Vagina (tissue), 2 donors: ENCODE data around the gene POC1A. TPM values are rescaled to one million over a fixed set of nuclear protein-coding genes. Genes with fewer than 3 reads are reported as not detected.

Source experiments
- DNase-seq, 2 donors: peaks; one replicate each; pipeline ENCODE4 v3.0.0-alpha.2; 2017; ENCODE audit errors: extremely low spot score in 2 of 2
- H3K27ac ChIP-seq: fragments of 200-600 bp; sonication (generic); one replicate; pipeline ENCODE4 v1.5.1; 2019
- H3K27me3 ChIP-seq: fragments of 200-600 bp; sonication (generic); one replicate; pipeline ENCODE4 v1.5.1; 2019
- H3K36me3 ChIP-seq, 2 donors: fragments of 200-600 bp; sonication (generic); one replicate each; pipeline ENCODE4 v1.5.1; 2017 to 2019
- H3K4me1 ChIP-seq: fragments of 200-600 bp; sonication (generic); one replicate; pipeline ENCODE4 v1.5.1; 2019
- H3K4me3 ChIP-seq, 2 donors: fragments of 200-600 bp; sonication (generic); 1 replicate in 1 of 2; 2 replicates in 1 of 2; pipeline ENCODE4 v1.5.1; 2016 to 2019
- H3K9me3 ChIP-seq: fragments of 200-600 bp; sonication (generic); one replicate; pipeline ENCODE4 v1.5.1; 2019
- POLR2A ChIP-seq, 2 donors: fragments of 450-650 bp; IDR thresholded peaks; one replicate each; pipeline ENCODE4 v1.6.1; 2017; ENCODE audit warnings: antibody characterized with exemption in 2 of 2, mild to moderate bottlenecking in 2 of 2, moderate library complexity in 2 of 2
- POLR2AphosphoS5 ChIP-seq, 2 donors: sonication (generic); formaldehyde crosslinking; IDR thresholded peaks; one replicate each; pipeline ENCODE4 v1.9.0; 2017; ENCODE audit warnings: antibody characterized with exemption in 2 of 2, mild to moderate bottlenecking in 2 of 2, low read depth in 1 of 2; ENCODE audit not compliant: insufficient read depth in 1 of 2
- intact Hi-C: fragments of 100-400 bp; cut with DNase I; formaldehyde crosslinking; loops from one replicate; pipeline ENCODE4 v1.15.1; 2023
- total RNA-seq: library from RNA; depleted of rRNA; stranded (reverse); fragments of >200 nt; gene quantifications from one replicate; pipeline ENCODE4 v1.2.3, GENCODE V29; 2016
- TF ChIP-seq, protein P1 (sequence below), 3 experiments: fragments of 450-650 bp in 2 of 3; fragments of 200-600 bp in 1 of 3; sonication (generic) in 1 of 3; IDR thresholded peaks; one replicate each; pipeline ENCODE4 v1.5.1; 2017 to 2019; ENCODE audit warnings: antibody characterized with exemption in 3 of 3, mild to moderate bottlenecking in 2 of 3, moderate library complexity in 2 of 3

POC1A gene
- total RNA-seq, 1 donor from 2014 or later = 0.74 TPM

DNA sequence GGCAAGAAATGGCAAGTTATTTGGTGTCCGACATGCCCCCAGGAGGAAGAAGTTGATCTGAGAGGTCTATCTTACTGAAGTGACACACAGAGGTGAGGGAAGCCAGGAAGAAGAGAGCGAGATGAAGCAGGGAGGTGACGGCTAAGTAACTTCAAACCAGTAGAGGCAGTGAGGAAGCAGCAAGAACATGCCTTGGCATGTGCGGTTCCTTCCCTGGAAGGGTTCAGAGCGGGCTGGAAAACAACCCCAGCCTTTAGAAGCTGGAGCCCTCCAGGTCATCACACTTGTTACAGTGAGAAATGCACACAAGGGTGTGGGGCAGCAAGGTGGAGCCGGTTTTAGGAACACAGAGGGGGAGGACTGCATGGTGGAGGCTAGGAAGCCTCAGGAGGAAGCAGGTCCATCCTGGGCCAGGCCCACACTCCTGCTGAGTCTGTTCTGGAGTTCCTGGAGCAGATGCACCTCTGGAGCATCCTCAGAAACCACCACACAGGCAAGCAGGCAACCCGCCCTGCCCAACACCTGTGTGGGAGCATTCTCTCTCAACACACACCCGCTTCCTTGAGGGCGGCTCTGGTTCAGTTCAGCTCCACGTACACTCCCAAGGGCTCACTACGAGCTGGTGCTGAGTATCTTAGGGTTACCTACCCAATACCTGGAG lies 47.1 kb downstream of the POC1A start:
- DNase-seq = no peak
- intact Hi-C loops = no loop called here

DNA sequence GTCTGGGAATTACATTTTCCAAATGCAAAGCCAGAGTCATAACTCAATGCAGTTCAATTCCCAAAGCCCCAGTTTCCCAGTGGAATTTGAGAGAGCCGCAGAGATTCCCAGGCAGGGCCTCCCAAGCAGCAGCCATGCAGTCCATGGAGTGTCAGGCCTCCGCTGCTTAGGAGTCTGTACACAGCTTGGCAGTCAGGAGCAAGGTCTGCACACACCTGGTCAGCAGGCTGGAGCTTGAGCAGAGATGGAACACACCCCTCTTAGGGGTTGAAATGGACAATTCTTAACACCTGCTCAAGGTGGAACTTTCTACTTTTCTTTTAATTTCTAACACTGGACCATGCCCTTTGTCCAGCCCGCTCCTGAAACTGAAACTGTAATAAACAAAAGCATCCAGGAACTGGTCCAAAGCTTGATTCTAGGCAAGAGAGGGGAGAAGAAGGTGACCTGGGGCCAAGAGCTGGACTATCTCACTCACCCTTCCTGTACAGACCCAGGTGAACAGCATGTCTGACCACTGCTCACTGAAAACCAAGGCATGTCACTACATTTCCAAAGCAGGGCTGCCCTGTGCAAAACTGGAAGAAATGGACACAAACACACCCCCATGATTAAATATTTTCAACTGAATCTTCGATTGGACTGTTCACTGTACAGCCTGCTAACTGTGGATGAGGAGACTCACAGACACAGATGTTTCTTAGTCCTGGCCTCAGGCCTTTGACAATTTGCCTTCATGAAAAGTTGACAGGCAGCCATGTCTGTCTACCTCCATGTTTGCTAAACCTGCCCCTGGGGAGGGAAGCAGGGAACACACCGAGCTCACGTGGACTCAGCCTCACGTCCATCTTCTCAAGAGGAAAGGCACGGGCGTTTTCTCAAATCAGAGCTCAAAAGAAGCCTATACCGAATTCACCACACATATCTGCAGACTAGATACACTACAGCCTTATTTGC lies 49.3 kb downstream of the POC1A start:
- intact Hi-C loops = no loop called here
- no peak for DNase-seq
- H3K27ac ChIP-seq = no peak overlapping the region
- TF ChIP-seq, protein P1, sequence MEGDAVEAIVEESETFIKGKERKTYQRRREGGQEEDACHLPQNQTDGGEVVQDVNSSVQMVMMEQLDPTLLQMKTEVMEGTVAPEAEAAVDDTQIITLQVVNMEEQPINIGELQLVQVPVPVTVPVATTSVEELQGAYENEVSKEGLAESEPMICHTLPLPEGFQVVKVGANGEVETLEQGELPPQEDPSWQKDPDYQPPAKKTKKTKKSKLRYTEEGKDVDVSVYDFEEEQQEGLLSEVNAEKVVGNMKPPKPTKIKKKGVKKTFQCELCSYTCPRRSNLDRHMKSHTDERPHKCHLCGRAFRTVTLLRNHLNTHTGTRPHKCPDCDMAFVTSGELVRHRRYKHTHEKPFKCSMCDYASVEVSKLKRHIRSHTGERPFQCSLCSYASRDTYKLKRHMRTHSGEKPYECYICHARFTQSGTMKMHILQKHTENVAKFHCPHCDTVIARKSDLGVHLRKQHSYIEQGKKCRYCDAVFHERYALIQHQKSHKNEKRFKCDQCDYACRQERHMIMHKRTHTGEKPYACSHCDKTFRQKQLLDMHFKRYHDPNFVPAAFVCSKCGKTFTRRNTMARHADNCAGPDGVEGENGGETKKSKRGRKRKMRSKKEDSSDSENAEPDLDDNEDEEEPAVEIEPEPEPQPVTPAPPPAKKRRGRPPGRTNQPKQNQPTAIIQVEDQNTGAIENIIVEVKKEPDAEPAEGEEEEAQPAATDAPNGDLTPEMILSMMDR (IDR thresholded peaks at IDR 0.05) = no peak
- TF ChIP-seq POLR2A (IDR thresholded peaks at IDR 0.05) = no peak
- no peak for TF ChIP-seq POLR2AphosphoS5 (IDR thresholded peaks at IDR 0.05; ENCODE audit: insufficient read depth in 1 of 2, low read depth in 1 of 2)
- peaks cover 21% of the 10 kb centered on the region for H3K4me1 ChIP-seq
- no peaks in the 10 kb centered on the region for H3K27me3 ChIP-seq
- no peak overlapping the region for H3K4me3 ChIP-seq
- H3K9me3 ChIP-seq = no peaks in the 10 kb centered on the region
- no peaks in the 10 kb centered on the region for H3K36me3 ChIP-seq

More for the DNA sequence above, 47.1 kb downstream of the POC1A start:
- H3K27ac ChIP-seq = peak overlapping the region; percentile 32
- TF ChIP-seq POLR2A (IDR thresholded peaks at IDR 0.05) (no peak), POLR2AphosphoS5 (IDR thresholded peaks at IDR 0.05; ENCODE audit: insufficient read depth in 1 of 2, low read depth in 1 of 2) (peak; percentile 4 to 23)
- TF ChIP-seq, protein P1 (IDR thresholded peaks at IDR 0.05) = no peak
- H3K36me3 ChIP-seq = no peaks in the 10 kb centered on the region
- peaks cover 22% of the 10 kb centered on the region for H3K4me1 ChIP-seq
- no peaks in the 10 kb centered on the region for H3K9me3 ChIP-seq
- no peak overlapping the region for H3K4me3 ChIP-seq
- no peaks in the 10 kb centered on the region for H3K27me3 ChIP-seq

DNA sequence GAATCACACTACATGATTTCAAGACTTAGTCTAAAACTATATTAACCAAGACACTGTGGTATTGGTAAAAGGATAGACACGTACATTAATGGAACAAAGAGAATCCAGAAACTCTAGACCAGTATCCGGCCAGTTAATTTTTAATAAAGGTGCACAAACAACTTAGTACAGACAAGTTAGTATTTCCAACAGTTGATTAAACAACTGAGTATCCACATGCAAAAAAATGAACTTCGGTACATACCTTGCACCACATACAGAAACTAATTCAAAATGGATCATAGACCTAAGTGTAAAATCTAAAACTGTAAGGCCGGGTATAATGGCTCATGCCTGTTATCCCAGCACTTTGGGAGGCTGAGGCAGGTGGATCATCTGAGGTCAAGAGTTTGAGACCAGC lies 51.3 kb downstream of the POC1A start:
- H3K36me3 ChIP-seq = no peaks in the 10 kb centered on the region
- peaks cover 2% of the 10 kb centered on the region for H3K4me1 ChIP-seq
- TF ChIP-seq POLR2AphosphoS5 (IDR thresholded peaks at IDR 0.05; ENCODE audit: insufficient read depth in 1 of 2, low read depth in 1 of 2) = no peak
- TF ChIP-seq, protein P1 (IDR thresholded peaks at IDR 0.05) = no peak
- no peak for TF ChIP-seq POLR2A (IDR thresholded peaks at IDR 0.05)
- H3K9me3 ChIP-seq = no peaks in the 10 kb centered on the region
- H3K27ac ChIP-seq = no peak overlapping the region
- H3K4me3 ChIP-seq = no peak overlapping the region
- intact Hi-C loops = no loop called here
- H3K27me3 ChIP-seq = no peaks in the 10 kb centered on the region
- DNase-seq = no peak

DNA sequence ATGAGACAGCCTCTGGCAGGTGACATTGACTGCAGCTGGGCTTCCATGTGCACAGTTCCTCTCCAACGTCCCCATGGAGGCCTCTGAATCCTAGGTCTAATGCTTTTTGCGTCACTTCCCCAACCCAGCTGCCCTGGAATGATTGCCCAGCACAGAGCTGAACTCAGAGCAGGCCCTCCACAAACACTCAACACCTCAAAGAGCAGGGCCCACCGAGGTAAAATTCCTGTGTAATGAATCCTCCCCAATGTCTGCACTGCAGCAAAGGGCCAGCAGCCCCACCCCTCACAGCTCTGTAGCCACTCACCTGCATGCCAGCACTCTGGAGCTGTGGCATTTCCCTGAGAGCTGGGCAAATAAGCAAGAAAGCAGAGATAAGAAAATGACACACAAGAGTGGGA lies 55.2 kb downstream of the POC1A start:
- no peak for DNase-seq
- Histone ChIP-seq H3K4me3 (no peak overlapping the region), H3K4me1 (no peaks in the 10 kb centered on the region), H3K36me3 (no peaks in the 10 kb centered on the region), H3K27ac (no peak overlapping the region), H3K9me3 (no peaks in the 10 kb centered on the region), H3K27me3 (no peaks in the 10 kb centered on the region)
- TF ChIP-seq POLR2A (IDR thresholded peaks at IDR 0.05) = no peak
- TF ChIP-seq, protein P1 (IDR thresholded peaks at IDR 0.05) = no peak
- TF ChIP-seq POLR2AphosphoS5 (IDR thresholded peaks at IDR 0.05; ENCODE audit: insufficient read depth in 1 of 2, low read depth in 1 of 2) = no peak
- intact Hi-C loops = no loop called here
